ENCODE measurements around the gene GFPT1.

GFPT1 gene

DNA sequence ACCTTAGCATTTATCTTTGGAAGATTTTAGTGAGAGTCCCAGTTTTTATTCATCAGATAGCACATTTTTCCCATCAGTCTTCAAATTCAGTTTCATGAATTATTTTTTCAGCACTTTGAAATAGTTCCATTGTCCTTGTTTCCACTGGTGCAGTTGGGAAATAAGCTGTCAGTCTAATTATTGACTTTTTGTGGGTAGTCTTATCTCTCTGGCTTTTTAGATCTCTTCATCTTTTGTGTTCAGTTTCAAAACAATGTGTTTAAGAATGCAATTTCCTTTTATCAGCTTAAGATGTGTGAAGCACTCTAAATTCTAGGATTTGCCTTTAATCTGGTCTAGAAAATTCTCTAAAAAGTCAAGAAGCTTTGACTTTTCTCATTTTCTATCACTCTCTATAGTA, 70.5 kb downstream of the GFPT1 start:
- DNase-seq (ENCODE audit: low spot score): no peak

DNA sequence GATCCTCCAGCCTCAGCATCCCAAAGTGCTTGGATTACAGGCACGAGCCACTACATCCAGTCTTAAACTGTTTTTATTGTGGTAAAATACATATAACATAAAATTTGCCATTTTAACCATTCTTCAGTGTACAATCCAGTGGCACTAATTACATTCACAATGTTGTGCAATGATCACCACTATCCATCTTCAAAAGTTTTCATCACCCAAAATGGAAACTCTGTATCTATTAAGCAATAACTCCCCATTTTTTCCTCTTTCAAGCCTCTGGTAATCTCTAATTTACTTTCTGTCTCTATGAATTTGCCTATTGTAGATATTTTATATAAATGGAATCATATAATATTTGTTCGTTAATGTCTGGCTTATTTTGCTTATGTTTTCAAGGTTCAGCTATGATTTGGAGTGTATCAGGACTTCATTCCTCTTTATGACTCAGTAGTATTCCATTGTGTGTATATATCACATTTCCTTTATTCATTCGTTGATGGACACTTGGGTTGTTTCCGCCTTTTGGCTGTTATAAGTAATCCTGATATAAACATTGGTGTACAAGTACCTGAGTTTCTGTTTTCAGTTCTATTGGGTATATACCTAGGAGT, 71.8 kb downstream of the GFPT1 start:
- no peak for DNase-seq (ENCODE audit: low spot score)

DNA sequence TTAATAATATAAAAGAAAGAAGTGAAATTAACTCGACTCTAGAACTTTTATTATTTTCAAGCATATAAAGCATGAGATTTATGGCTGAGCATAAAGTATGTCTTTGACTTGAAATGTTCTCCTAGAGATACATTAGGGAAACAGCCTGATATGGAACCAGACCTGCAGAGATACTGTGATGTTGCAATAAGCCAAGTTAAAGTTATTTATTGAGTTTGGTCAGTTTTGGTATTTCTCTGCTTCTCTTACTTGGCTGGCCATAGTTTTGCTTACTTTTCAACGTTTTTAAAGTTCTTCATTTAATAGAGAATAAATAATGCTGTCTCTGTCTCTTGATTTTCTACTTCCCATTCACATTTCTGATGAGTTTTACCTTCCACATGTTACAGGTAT, 76.0 kb downstream of the GFPT1 start:
- no peak for DNase-seq (ENCODE audit: low spot score)

DNA sequence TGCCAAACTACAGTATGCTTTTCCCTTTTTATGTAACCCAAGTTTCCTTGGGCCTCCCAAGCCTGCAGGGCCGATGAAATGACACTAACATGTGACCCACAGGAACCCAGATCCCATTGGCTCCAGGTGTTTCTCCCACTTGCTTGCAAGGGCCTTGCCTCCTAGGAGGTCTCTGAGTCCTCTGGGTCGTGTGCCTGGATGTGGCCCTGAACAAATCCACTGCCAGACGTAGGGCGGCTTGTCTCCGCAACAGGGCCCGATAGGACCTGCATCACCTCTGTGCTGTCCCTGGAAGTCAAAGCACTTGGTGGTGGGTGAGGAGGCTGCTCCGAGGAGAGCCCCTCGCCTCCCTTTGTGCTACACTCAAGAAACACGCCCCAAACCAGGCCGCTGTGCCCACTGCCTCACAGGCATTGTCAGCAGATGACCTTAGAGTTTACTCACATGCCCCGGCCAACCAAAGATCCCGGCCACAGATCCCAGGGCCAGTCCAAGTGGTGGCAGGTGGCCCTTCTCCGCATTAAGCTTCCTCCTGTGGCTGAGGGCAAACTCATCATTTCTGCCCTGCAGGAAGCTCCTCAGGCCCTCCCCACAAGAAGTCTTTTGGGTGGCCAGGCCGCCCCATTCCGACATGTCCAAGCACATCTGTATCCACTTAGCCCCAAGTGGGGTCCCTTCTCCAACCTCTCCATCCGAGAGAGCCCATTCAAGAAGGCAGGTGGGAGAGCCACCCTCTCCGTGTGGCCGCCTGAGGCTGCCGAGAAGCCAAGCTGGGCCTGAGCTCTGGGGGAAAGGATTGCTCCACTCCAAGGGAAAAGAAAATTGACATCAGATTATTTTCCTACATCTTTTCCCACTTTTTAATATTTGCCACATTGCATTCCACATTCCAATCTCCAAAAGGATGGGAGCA, 76.7 kb downstream of the GFPT1 start:
- no peak for DNase-seq (ENCODE audit: low spot score)

DNA sequence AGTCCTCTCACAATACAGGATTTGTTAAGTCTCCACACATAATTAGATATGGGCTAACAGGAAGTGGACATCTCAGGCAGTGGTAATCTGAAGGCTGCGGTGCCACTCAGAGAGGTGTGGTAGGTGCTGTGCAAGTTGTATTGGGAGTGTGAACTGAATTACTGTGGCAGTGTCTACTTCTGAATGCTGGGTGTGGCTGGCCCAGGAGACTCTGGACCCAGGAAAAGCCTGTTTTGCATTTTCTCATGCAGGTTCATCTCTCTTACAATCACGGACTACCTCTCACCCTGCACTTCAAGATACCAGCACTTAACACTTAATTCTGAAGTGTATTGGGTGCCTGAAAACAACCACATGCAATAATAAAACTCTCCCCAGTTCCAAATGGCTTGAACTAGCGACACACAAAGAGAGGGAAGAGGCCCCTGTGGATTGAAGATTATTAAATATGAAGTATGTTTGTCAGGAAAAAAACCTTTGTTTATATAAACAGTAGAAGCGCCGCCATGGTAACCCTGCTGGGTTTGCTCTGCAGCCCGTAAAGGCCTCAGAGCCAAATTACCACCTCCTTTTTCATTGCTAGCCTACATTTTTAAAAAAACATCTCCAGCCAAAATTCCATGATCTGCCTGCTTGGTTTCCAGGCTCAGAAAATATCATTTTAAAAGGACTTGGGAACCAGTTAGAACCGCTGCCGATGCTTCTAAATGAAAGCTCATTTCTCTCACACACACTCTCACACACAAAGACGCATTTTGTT, 77.5 kb downstream of the GFPT1 start:
- DNase-seq (ENCODE audit: low spot score): no peak

DNA sequence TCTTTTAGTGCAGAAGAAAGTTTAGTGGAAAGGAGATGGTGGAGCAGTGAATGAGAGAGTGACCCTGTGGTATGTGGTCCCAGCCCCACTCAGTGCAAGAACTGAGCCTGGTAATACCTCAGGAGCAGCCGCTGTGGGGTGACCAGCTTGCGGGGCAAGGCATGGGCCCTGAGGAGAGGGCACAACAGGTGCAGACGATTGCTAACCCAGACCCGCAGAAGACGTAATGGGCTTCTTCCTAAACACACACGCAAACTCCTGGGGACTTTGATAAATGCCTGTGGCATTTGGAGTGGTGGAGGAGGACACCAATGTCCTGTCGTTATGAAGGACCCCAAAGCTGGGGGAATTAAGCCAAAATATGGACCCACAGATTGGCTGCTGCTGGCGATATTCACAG, 78.7 kb downstream of the GFPT1 start:
- DNase-seq (ENCODE audit: low spot score): no peak

DNA sequence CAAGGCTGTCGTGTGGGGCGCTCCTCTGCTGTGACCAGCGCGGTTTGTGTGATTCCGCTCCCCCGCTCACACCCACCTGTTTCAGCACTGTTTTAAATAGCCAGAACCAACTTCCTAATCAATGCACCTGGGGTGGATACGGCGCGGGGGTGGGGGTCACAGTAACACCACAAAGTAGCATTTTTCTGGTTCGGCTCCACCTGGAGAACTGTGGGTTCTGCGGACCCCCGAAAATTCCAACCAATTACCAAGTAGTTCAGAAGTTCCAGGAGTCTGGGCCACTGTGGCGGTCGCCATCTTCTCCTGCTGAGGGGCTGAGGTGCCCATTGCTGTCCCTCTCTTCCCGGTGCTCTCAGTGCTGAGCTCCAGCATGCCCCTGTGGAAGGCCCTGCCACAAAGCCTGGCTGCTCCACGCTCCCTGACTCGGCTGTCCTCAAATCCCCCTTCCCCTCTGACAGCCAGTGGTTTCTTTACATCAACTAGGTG, 79.4 kb downstream of the GFPT1 start:
- DNase-seq (ENCODE audit: low spot score): no peak

DNA sequence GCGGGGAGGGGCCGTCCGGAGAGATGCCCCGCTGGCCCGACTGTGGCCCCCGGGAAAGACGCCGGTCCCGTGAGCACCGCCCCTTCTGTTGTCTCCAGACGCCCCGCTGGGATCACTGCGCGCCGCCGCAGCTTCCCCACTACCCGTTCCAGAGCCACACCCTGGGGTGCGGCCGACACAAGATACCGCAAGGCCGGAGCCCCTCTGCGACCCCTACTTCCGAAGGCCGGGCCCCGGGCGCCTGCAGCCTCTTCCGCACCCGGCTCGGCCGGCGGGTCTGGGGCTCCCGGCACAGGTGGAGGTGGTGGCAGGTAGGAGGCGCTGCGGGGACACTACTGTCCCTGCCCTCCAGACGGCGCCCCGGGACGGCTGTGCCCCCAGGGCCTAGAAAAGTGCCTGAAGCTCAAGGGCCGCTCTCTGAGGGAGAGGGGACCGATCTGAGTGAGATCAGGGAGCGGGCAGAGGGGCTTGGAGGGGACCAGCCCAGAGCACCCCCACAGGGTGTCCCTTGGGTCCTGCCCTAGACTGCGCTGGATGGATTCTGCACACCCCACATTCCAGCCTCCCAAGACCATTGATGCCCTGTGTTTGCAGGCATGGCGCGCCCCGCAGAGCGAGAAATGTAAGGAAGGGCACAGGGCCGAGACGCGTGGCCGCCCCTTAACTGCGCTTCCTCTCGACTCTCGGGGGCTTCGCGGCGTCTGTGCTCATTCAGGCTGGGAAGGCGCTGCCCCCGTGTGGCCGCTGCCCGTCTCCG, 80.0 kb downstream of the GFPT1 start:
- peak; percentile 90 for DNase-seq (ENCODE audit: low spot score)

DNA sequence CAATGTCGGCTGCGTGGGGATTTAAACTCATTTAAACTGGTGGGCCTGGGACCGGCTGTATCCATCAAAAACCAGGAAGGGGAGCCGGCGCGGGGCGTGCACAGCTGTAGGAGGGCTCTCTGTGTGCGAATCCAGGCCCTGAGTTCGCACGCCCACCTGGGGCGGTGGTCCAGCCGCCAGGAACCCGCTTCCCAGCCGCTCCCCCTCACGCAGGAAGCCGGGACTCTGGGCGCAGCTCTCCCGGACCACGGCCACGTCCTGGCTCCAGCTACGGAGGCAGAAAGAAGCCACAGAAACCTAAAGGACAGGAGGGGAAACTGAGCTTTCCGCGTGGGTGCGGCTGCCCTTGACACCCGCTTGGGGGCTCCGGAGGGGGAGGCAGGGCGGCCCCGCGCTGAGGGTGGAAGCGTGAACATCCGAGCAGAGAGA, 80.6 kb downstream of the GFPT1 start:
- no peak for DNase-seq (ENCODE audit: low spot score)

DNA sequence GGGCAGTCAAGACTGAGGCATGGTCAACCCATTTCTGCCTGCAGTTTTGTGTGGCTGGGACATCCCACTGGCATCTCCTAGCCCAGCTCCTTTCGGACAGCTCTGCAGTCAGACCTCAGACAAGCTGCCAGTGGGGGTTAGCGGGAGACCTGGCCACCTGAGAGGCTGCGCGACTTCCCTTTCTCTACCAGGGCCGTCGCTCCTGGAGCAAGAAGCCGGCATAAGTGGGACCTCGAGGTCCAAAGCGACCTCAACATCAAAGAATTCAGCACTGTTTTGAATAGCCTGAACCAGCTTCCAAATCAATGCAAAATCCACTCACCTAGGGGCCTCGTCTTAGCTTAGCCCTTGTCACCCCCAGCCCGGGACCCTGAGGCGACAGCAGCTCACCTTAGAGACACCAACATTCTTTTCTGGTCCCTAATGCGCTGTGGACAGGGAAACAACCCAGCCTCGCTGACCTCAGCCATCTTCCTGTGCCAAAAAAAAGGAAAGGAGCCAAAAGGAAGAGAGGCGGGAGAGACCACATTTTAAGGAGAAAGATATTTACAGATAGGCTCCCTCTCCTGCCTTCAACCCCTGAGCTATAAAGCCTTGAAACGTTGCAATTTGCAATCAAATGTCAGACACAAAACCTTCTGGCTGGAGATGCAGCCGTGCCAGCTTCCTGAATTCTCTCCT, 81.2 kb downstream of the GFPT1 start:
- DNase-seq (ENCODE audit: low spot score): no peak

DNA sequence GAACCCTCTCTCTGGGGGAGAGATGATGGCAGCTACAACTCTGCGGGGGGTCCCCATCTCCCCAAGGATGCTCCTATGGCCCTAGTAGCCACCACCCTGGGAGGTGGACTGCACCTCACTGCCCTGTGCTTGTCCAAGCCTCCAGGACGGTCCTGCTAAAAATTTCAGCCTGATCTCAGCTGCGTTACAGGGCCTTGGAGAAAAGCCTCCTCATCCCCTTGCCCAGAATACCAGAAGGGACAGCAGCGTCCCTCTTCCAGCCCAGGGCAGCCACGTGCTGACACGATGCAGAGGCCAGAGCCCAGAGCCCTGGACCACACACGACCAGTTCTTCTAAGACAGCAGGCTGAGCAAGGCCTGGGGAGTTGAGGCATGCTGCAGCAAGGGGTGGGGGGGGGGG, 81.9 kb downstream of the GFPT1 start:
- DNase-seq (ENCODE audit: low spot score): no peak

DNA sequence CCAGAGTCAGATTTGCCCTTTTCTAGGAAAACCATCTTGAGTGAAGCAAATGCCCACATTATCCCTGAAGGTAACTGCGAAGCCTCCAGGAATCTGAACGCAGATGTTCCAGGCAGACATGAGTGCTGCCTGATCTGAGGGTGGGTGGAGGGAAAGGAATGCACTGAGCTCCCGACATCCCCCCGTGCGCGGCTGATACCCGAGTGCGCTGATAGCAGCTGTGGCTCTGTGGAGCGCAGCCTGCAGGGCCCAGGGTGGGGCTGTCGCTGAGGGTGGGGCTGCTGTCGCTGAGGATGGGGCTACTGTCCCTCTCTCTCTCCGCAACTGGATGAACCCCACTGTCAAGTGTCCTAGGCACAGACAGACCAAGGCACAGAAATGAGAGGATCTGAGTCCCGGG, 82.4 kb downstream of the GFPT1 start:
- no peak for DNase-seq (ENCODE audit: low spot score)

DNA sequence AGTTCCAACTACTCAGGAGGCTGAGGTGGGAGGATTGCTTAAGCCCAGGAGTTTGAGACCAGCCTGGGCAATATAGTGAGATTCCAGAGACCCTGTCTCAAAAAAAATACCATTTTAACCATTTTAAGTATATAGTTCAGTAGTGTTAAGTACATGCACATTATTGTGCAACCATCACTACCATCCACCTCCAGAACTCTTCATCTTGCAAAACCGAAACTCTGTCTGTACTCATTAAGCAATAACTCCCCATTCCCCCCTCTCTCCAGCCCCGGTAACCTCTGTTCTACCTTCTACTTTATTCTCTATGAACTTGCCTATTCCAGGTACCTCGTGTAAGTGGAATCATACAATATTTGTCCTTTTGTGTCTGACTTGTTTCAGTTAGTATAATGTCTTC, 86.4 kb downstream of the GFPT1 start:
- DNase-seq (ENCODE audit: low spot score): no peak

DNA sequence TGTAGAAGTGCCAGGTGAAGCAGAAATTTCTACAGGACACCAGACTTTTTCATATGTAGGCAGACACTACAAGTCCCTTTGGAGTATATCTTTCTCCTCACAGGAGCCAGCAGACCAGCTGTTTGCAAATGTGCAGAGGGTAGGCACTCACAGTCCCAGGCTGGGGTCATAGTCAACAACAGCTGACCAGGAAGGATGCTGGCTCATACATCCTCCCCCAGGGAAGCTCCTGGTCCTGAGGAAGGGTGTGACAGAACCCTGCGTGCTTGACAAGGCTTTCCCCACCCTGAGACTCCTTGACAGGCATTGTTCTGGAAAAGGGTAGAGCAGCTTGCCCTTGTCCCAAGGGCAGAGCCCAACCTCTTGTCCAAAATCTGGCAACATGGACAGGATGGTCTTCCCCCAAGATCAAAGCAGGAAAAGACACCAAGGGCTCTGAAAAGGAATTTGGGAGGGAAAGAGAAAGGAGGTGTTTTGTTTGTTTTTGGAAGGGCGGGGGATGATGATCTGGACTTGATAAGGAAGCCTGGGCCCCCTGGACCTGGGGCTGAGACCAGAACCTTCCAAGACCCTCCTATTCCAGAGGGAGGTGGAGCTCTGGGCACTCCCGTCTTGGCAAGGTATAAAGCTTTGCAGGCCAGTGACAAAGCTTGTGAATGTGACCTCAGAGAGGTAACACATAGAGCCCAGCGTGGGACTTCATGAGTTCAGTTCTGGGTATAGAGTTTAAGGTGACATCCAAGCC, 87.1 kb downstream of the GFPT1 start:
- DNase-seq (ENCODE audit: low spot score): no peak

DNA sequence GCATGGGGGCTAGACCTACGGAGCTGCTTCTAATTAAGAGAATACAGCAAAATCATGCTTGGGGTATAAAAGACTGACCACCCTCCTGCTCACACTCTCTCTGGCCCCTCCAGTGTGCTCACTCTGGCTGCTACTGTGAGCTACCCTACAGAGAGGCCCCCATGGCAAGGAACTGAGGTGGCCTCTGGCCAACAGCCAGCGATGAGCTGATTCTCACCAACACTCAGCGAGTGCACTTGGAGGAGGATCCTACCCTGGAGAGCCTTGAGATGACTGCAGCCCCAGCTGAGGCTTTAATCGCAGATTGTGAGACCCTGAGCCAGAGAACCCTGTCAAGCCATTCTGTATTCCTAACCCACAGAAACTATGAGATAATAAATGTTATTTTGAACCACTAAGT, 88.2 kb downstream of the GFPT1 start:
- no peak for DNase-seq (ENCODE audit: low spot score)

DNA sequence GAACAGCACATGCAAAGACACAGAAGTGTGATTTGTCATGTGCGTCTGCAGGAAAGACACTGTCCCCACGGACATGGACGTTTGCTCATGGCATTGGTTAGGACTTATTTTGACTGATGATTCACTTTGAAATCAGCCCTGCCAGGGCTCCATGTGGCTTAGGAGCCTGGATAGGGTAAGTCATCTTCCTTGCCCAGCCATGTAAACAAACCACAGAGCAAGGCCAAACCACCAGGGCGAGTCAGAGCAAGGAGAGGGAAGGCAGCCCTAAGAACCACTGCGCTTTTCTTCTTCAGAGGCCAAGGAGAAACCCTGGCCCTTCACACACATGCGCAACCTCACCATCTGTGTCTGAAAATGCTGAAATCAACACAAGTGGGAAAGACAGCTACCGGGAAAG, 88.8 kb downstream of the GFPT1 start:
- no peak for DNase-seq (ENCODE audit: low spot score)

DNA sequence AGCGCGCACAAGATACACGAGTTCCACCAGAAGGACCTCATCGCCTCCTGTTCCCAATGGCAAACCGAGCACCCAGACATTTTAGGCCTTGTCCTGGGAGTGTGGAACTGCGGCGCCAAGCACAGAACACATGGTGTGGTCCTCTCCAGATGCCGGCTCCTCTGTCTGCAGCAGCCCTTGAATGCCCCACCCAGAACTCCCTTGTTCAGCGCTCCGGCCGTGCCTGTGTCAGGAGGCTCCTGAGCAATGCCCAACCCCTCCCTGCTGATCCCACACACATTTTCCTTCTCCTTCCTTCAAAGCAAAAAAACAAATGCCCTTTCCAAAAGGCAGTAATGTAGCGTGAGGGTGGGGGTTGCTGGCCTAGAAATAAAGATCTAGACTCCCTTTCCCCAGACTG, 89.8 kb downstream of the GFPT1 start:
- DNase-seq (ENCODE audit: low spot score): no peak

DNA sequence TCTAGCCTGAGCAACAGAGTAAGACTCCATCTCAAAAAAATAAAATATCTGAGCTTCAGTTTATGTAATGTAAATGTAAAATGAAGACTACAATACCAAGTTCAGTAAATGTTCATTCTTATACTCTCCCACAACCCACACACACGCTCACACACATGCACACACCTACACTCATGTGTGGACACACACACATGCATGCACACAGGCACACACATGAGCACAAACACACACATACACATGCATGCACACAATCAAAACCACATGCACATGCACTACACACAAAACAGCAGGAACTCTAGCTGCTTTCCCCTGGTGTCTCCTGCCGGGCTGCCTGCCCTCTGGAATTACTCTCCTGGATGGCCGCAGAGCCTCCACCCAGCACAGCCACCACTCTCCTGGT, 90.6 kb downstream of the GFPT1 start:
- no peak for DNase-seq (ENCODE audit: low spot score)

DNA sequence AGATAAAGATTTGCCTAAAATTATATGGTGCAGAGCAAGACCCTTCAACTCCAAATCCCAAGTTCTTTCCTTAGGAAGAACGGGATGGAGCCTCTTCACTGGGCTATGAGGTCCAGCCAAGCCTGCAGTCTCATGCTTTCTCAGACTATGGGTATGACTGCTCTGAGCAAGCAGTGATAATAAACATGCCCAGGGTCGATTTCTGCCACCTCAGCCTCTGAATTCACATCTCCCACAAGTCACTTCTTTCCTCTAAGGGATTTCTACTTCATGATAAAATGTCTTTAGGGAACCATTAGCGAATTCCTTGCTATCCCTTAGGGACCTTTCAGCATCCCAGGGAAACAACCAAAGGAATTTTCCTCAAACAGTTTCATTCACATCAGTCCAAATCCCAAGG, 94.8 kb downstream of the GFPT1 start:
- no peak for DNase-seq (ENCODE audit: low spot score)

DNA sequence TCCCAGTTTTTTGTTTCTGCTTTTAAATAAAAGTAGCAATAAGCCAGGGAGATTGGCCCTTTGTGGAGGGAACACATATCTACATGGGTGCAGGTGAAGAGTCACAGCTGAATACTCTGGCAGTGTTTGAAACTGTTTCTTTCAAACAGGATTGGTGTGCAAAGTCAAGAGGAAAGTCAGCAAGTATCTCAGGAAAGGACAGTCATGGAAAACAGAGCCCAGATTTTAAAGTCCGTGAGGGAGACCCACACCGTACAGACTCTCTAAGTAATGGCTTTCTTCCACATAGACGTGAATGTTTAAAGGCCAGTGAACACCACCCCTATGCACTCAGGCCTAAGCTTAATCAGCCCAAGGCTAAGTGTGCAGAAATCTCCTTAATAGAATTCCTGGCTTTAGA, 95.3 kb downstream of the GFPT1 start:
- no peak for DNase-seq (ENCODE audit: low spot score)
